ENCODE results near the gene KRTAP1-4. TPM values are rescaled to one million over a fixed set of nuclear protein-coding genes. Genes with fewer than 3 reads are reported as not detected.

KRTAP1-4 gene, protein sequence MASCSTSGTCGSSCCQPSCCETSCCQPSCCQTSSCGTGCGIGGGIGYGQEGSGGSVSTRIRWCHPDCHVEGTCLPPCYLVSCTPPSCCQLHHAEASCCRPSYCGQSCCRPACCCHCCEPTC
- total RNA-seq, result not detected
- not detected for polyA plus RNA-seq (ENCODE audit: insufficient read length in 6 of 6)
- long read RNA-seq, donor 1, result 0 reads
- long read RNA-seq, donor 2, result 0 reads
- long read RNA-seq, donor 3, result 0 reads
- long read RNA-seq, donor 4, result 0 reads
- long read RNA-seq, donor 5, result 0 reads
- long read RNA-seq, donor 6, result 0 reads
- long read RNA-seq, donor 7, result 0 reads
- long read RNA-seq, donor 8, result 0 reads
- long read RNA-seq, donor 9, result 0 reads
- long read RNA-seq, donor 10, result 0 reads
- long read RNA-seq, donor 11, result 0 reads
- long read RNA-seq, donor 12, result 0 reads

GRCh38 chr17:41029633-41030245, at the start of gene KRTAP1-4:
Gene KRTAP1-4 (minus strand): TSS chr17:41030195. CDS start chr17:41030078, 117 bp downstream.
- H3K4me1 ChIP-seq, result no peaks in the 10 kb centered on the region
- H3K27me3 ChIP-seq, result peaks cover 0 to 21% of the 10 kb centered on the region in 2 donors
- ATAC-seq, result no peak
- TF ChIP-seq, protein P1, sequence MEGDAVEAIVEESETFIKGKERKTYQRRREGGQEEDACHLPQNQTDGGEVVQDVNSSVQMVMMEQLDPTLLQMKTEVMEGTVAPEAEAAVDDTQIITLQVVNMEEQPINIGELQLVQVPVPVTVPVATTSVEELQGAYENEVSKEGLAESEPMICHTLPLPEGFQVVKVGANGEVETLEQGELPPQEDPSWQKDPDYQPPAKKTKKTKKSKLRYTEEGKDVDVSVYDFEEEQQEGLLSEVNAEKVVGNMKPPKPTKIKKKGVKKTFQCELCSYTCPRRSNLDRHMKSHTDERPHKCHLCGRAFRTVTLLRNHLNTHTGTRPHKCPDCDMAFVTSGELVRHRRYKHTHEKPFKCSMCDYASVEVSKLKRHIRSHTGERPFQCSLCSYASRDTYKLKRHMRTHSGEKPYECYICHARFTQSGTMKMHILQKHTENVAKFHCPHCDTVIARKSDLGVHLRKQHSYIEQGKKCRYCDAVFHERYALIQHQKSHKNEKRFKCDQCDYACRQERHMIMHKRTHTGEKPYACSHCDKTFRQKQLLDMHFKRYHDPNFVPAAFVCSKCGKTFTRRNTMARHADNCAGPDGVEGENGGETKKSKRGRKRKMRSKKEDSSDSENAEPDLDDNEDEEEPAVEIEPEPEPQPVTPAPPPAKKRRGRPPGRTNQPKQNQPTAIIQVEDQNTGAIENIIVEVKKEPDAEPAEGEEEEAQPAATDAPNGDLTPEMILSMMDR (IDR thresholded peaks at IDR 0.05), result no peak
- no peak within 1 kb of the TSS for H3K27ac ChIP-seq
- no peak for DNase-seq
- no peak within 1 kb of the TSS for H3K4me3 ChIP-seq
- H3K9me3 ChIP-seq, result no peaks in the 10 kb centered on the region
- H3K36me3 ChIP-seq, result no peaks in the 10 kb centered on the region
- intact Hi-C loops (cut with DNase I), result no loop called here

- Histone ChIP-seq H3K27ac (no peak overlapping the region), H3K4me3 (no peak overlapping the region), H3K4me1 (no peaks in the 10 kb centered on the region), H3K9me3 (no peaks in the 10 kb centered on the region), H3K36me3 (no peaks in the 10 kb centered on the region), H3K27me3 (peaks cover 0 to 5% of the 10 kb centered on the region in 2 donors)
- TF ChIP-seq, protein P1 (IDR thresholded peaks at IDR 0.05), result no peak
- DNase-seq (no peak), ATAC-seq (no peak)
- intact Hi-C loops (cut with DNase I), result no loop called here
These were observed 46.8 kb upstream of the KRTAP1-4 start for GRCh38 chr17:41076788-41077187.

GRCh38 chr17:41073676-41074075, 43.7 kb upstream of the KRTAP1-4 start:
- H3K4me3 ChIP-seq, result no peak overlapping the region
- TF ChIP-seq, protein P1 (IDR thresholded peaks at IDR 0.05), result no peak
- no peaks in the 10 kb centered on the region for H3K9me3 ChIP-seq
- DNase-seq (no peak), ATAC-seq (no peak)
- intact Hi-C loops (cut with DNase I), result no loop called here
- no peaks in the 10 kb centered on the region for H3K36me3 ChIP-seq
- H3K4me1 ChIP-seq, result no peaks in the 10 kb centered on the region
- H3K27ac ChIP-seq, result no peak overlapping the region
- peaks cover 0 to 5% of the 10 kb centered on the region in 2 donors for H3K27me3 ChIP-seq

- Histone ChIP-seq H3K36me3 (no peaks in the 10 kb centered on the region), H3K27ac (no peak overlapping the region), H3K27me3 (peaks cover 0 to 5% of the 10 kb centered on the region in 2 donors), H3K9me3 (no peaks in the 10 kb centered on the region), H3K4me3 (no peak overlapping the region), H3K4me1 (no peaks in the 10 kb centered on the region)
- intact Hi-C loops (cut with DNase I), result no loop called here
- TF ChIP-seq, protein P1 (IDR thresholded peaks at IDR 0.05), result no peak
- no peak for ATAC-seq
- no peak for DNase-seq
These were observed 41.8 kb upstream of the KRTAP1-4 start for GRCh38 chr17:41071606-41072360.

GRCh38 chr17:41069031-41069430, 39.0 kb upstream of the KRTAP1-4 start:
- Histone ChIP-seq H3K27me3 (no peaks in the 10 kb centered on the region), H3K4me1 (no peaks in the 10 kb centered on the region), H3K9me3 (no peaks in the 10 kb centered on the region), H3K36me3 (no peaks in the 10 kb centered on the region), H3K4me3 (no peak overlapping the region), H3K27ac (no peak overlapping the region)
- intact Hi-C loops (cut with DNase I), result no loop called here
- DNase-seq, result no peak
- TF ChIP-seq, protein P1 (IDR thresholded peaks at IDR 0.05), result no peak
- no peak for ATAC-seq
